Body of pancreas (tissue), 4 donors: ENCODE results near the gene KIF18B. TPM values are rescaled to one million over a fixed set of nuclear protein-coding genes. Genes with fewer than 3 reads are reported as not detected.
A peak's percentile ranks its signal among the peaks of the same experiment; 100 is the strongest.

Source experiments
- ATAC-seq: fragments of 150-250 bp; one replicate; pipeline ENCODE4 v1.9.1; 2016
- DNase-seq, 4 donors: peaks; one replicate each; pipeline ENCODE4 v3.0.0-alpha.2; 2019
- H3K27ac ChIP-seq, 4 donors: fragments of 200-600 bp; sonication (generic); 1 replicate in 3 of 4; 2 replicates in 1 of 4; pipeline versions ENCODE4 v1.5.1 to v1.6.1; 2016 to 2019; ENCODE audit warnings: mild to moderate bottlenecking in 1 of 4, mixed read lengths in 1 of 4, moderate library complexity in 1 of 4
- H3K27me3 ChIP-seq, 2 donors: fragments of 200-600 bp; sonication (generic); one replicate each; pipeline ENCODE4 v1.6.0; 2016; ENCODE audit warnings: mild to moderate bottlenecking in 1 of 2
- H3K36me3 ChIP-seq, 2 donors: fragments of 200-600 bp; sonication (generic); replicated peaks in 1 of 2; 2 replicates each; pipeline ENCODE4 v1.5.1; 2016; ENCODE audit warnings: low read depth in 2 of 2; ENCODE audit not compliant: insufficient read depth in 1 of 2
- H3K4me1 ChIP-seq: fragments of 200-600 bp; sonication (generic); one replicate; pipeline ENCODE4 v1.6.0; 2016
- H3K4me3 ChIP-seq, 2 donors: fragments of 200-600 bp; sonication (generic); 1 replicate in 1 of 2; 2 replicates in 1 of 2; pipeline ENCODE4 v1.5.1; 2016 to 2019
- H3K9me3 ChIP-seq, 3 donors: fragments of 200-600 bp; sonication (generic); 1 replicate in 2 of 3; 2 replicates in 1 of 3; pipeline ENCODE4 v1.5.1; 2016
- POLR2A ChIP-seq, 3 donors: fragments of 450-650 bp; IDR thresholded peaks; one replicate each; pipeline ENCODE4 v1.6.1; 2016; ENCODE audit warnings: antibody characterized with exemption in 3 of 3, mild to moderate bottlenecking in 2 of 3
- WGBS, 2 donors: methylation state at CpG; one replicate each; pipeline ENCODE4 v1.1.5; 2017; 5-methylcytosine and 5-hydroxymethylcytosine counted together
- intact Hi-C: fragments of 100-400 bp; cut with DNase I; formaldehyde crosslinking; loops from one replicate; pipeline ENCODE4 v1.15.1; 2023
- total RNA-seq, 2 donors: library from RNA; depleted of rRNA; stranded (reverse); fragments of >200 nt; gene quantifications; one replicate each; pipeline ENCODE4 v1.1.0, GENCODE V29; 2016
- TF ChIP-seq, protein P1 (sequence below), 7 experiments: fragments of 450-650 bp in 4 of 7; fragments of 200-600 bp in 3 of 7; sonication (generic) in 3 of 7; IDR thresholded peaks; one replicate each; pipeline ENCODE4 v1.5.1; 2016 to 2019; ENCODE audit warnings: antibody characterized with exemption in 7 of 7

The KIF18B gene
- total RNA-seq, 2 donors from 2014 or later, result 0.26 TPM; not detected in 1

DNA sequence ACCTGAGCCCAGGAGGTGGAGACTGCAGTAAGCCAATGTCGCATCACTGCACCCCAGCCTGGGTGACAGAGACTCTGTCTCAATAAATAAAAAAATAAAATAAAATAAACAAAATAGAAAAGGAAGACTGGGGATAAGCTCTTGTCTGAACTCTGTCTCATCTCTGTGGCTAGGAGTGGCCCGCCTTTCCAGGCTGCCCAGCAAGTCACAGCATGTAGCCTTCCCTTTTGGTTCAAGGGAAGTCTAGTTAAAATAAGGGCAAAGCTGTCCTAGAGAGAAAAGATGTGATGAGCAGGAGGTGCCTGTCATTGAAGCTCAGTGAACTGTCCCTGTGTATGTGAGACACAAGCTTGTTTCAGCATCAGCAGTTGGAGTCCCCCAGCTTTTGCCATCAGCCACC, 29.6 kb downstream of the KIF18B start:
- no peaks in the 10 kb centered on the region for H3K9me3 ChIP-seq
- DNase-seq (no peak), ATAC-seq (no peak)
- no peaks in the 10 kb centered on the region for H3K36me3 ChIP-seq
- no peak for TF ChIP-seq POLR2A (IDR thresholded peaks at IDR 0.05)
- TF ChIP-seq, protein P1, sequence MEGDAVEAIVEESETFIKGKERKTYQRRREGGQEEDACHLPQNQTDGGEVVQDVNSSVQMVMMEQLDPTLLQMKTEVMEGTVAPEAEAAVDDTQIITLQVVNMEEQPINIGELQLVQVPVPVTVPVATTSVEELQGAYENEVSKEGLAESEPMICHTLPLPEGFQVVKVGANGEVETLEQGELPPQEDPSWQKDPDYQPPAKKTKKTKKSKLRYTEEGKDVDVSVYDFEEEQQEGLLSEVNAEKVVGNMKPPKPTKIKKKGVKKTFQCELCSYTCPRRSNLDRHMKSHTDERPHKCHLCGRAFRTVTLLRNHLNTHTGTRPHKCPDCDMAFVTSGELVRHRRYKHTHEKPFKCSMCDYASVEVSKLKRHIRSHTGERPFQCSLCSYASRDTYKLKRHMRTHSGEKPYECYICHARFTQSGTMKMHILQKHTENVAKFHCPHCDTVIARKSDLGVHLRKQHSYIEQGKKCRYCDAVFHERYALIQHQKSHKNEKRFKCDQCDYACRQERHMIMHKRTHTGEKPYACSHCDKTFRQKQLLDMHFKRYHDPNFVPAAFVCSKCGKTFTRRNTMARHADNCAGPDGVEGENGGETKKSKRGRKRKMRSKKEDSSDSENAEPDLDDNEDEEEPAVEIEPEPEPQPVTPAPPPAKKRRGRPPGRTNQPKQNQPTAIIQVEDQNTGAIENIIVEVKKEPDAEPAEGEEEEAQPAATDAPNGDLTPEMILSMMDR (IDR thresholded peaks at IDR 0.05), result no peak
- H3K27ac ChIP-seq, result peak overlapping the region in 3 of 4 donors; percentile 75 to 86 (median 80)
- intact Hi-C loops, result no loop called here
- 74 to 79% methylated on average over 2 of the region's 2 CpGs for WGBS, 2 donors
- no peak overlapping the region for H3K4me3 ChIP-seq
- H3K4me1 ChIP-seq, result peaks cover 24% of the 10 kb centered on the region
- H3K27me3 ChIP-seq, result no peaks in the 10 kb centered on the region

DNA sequence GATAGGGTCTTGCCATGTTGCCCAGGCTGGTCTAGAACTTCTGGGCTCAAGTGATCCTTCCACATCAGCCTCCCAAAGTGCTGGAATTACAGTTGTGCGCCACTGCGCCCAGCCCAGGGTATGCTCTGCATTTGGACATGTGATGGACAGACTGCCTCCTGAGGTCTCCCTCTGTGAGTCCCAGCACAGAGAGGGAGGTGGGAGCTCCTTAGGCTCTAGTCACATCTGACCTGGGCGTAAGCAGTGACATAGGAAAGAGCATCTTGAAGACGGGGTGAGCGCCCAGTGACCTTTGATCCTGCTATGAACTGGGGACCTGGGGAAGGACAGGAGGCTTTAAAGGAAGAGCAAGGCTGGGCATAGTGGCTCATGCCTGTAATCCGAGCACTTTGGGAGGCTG, 30.1 kb downstream of the KIF18B start:
- H3K27me3 ChIP-seq, result no peaks in the 10 kb centered on the region
- peaks cover 24% of the 10 kb centered on the region for H3K4me1 ChIP-seq
- 72 to 77% methylated on average over 6 of the region's 6 CpGs for WGBS, 2 donors
- ATAC-seq (no peak), DNase-seq (peak in 1 of 4 donors; percentile 7)
- no peak overlapping the region for H3K4me3 ChIP-seq
- no peaks in the 10 kb centered on the region for H3K36me3 ChIP-seq
- peak overlapping the region; percentile 45 to 86 (median 78) for H3K27ac ChIP-seq
- H3K9me3 ChIP-seq, result no peaks in the 10 kb centered on the region
- no peak for TF ChIP-seq POLR2A (IDR thresholded peaks at IDR 0.05)
- TF ChIP-seq, protein P1 (IDR thresholded peaks at IDR 0.05), result no peak
- intact Hi-C loops, result no loop called here

DNA sequence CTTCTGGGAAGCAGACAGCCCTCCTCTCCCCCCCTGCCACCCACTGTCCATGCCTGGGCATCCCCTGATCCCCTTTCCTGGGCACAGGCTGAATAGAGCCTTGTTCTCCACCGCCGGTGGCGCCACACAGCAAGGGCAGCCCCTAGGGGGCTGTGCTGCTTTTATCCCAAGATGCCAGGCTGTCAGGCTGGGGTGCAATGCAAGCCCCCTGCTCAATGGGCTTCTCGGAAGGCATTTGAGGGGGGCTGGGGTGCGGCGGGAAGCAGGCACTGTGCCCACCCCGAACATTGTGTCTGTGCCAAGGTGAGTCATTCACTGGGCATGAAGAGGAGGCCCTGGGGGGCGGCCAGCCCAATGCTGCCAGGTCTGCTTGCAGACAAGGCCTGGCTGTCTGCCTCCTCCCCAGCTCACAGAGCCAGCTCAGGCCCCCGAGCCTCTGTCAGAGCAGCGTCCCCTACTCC, 30.8 kb downstream of the KIF18B start:
- peaks cover 24% of the 10 kb centered on the region for H3K4me1 ChIP-seq
- H3K27me3 ChIP-seq, result no peaks in the 10 kb centered on the region
- DNase-seq (peak; percentile 66 to 84 (median 80)), ATAC-seq (peak; percentile 77)
- H3K4me3 ChIP-seq, result no peak overlapping the region
- intact Hi-C loops, result no loop called here
- 25 to 49% methylated on average over 6 to 9 of the region's 10 CpGs for WGBS, 2 donors
- H3K36me3 ChIP-seq, result no peaks in the 10 kb centered on the region
- TF ChIP-seq, protein P1 (IDR thresholded peaks at IDR 0.05), result peak in 1 of 7 experiments; percentile 6
- TF ChIP-seq POLR2A (IDR thresholded peaks at IDR 0.05), result peak in 1 of 3 donors; percentile 33
- H3K27ac ChIP-seq, result peak overlapping the region; percentile 61 to 86 (median 78)
- no peaks in the 10 kb centered on the region for H3K9me3 ChIP-seq

DNA sequence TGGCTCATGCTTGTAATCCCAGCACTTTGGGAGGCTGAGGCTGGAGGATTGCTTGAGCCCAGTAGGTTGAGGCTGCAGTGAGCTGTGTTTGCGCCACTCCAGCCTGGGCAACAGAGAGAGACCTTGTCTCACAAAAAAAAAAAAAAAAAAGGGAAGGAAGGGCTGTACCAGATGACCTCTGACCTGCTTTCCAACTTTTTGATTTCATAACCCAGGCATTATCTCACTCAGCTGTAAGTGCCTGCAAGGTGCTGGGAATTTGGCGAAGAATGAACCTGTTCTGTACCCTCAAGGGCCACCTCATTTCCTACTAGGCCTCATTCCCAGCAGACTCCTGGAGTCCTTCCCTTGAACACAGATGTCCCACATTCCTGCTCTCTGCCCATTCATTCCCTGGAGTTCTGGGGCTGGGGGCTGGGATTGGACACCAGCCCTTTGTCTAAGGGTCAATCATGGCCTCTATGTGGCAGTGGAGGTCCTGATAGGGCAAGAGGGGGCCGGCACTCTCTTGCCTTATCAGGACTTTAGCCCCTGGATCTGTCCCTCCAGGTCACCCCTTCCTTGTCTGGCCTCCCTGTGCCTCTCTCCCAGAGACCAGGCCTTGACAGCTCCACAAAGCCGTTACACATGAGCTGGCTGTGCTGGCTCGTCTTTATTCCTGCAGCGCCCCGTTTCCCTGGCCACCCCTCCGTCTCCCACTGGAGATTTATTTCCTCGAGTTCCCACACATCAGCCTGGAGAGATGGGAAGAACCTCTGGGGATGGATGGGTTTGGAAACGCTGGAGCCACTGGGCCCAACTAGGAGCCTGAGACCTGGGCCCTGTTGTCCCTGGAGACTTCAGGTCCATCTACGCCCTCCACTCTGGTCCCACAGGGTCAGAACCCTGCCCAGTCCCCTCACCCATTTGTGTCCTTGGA, 31.5 kb downstream of the KIF18B start:
- WGBS, 2 donors, result 56 to 63% methylated on average over 11 of the region's 11 CpGs
- TF ChIP-seq POLR2A (IDR thresholded peaks at IDR 0.05), result no peak
- TF ChIP-seq, protein P1 (IDR thresholded peaks at IDR 0.05), result no peak
- ATAC-seq (peak; percentile 10), DNase-seq (peak in 1 of 4 donors; percentile 27)
- Histone ChIP-seq H3K4me3 (no peak overlapping the region), H3K4me1 (peaks cover 31% of the 10 kb centered on the region), H3K36me3 (no peaks in the 10 kb centered on the region), H3K27ac (peak overlapping the region; percentile 61 to 86 (median 78)), H3K9me3 (no peaks in the 10 kb centered on the region), H3K27me3 (no peaks in the 10 kb centered on the region)
- intact Hi-C loops, result no loop called here
